GM21515 (cell line): ENCODE measurements around the gene KRT31.
"Not testable (repeated sequence)": the region's sequence is repeated elsewhere in the genome, so short reads cannot be mapped to it uniquely, and the experiment has no call there.

ENCODE experiments used
- ATAC-seq: cut with Tn5 transposase; IDR thresholded peaks from one replicate; pipeline ENCODE4 v1.9.1; 2021; ENCODE audit not compliant: unreplicated experiment

KRT31 gene

DNA sequence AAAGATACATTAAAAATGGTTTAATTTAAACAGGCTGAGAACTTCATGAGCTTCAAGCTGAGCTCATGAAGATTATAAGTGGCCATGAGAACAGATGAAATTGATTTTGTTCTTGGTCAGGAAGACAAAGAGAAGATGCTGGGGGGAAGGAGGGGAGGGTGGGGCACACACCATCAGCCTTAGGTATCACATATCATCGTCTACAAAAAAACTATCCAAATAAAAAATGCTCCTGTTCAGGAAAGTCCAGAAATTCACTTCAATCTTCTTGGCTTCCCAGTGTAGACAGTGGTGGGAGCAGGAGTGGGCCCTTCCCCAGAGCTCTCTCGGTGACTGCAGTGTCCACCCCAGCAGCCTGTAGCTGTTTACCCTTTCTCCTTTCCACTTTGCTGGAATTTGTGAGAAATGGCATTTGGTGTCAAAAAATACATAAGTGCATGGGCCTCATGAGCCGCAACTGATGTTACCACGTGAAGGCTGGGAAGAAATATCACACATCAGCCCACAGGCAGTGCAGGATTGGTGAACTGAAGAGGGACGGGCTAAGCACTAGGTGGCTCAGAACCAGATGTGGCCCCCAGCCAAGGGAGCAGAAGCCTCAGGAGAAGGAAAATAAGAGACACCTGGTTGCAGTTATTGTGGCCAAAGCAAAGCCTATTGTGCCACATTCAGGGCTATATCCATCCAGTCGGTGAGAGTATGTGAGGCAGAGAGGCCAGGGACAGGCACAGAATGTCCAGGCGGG lies 20.9 kb upstream of the KRT31 start:
- ATAC-seq = no peak

DNA sequence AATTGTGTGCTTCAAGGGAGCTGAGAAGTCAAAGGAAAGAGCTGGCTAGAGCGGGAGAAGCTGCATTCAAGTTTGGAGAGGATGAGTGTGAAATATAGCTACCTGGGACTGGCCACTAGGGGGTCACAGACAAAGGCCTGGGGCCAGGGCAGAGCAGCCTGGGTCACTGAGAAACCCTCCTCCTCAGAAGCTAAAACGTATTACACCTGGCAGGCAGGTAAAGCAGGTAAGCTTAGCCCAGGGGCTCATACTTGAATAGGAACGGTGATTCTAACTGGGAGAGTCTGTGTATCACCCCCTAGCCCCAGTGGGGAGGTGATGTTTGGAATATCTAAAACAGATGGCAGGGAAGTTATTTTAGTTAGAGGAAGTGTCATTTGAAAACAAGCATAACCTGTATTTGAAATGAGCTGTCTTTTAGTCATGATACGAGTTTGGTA lies 20.2 kb upstream of the KRT31 start:
- no peak for ATAC-seq

DNA sequence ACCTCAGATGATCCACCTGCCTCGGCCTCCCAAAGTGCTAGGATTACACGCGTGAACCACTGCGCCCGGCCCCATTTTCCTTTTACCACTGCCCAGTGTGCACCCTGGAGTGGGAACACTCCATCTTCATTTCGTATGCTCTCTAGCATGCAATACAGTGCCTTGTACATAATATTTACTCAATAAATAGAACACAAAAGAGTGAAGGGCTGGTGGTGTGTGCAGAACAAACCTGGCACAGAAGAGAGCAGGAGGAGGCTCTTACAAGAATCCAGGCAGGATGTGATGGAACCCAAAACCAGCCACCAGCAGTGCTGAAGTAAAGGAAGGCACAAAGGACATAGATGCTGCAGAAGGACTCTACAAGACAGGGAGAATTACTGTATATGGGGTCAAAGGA lies 19.7 kb upstream of the KRT31 start:
- no peak for ATAC-seq

DNA sequence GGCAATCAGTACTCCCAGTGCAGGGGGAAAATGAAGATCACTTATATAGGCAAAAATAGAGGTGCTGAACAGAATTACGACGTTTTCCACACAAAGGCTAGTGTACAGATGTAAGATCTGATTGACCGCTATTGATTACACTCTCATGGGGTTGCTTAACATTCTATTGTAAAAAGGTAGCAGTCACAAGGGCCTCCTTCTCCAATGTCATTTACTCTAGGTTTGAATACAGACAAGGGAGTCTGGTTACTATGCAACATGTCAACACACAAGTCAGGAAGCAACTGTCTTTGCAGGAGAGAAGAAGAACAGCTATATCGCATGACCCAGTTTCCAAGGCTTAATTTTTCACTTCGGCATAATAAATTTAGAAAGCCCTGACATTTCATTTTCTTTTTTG lies 19.1 kb upstream of the KRT31 start:
- ATAC-seq = no peak

DNA sequence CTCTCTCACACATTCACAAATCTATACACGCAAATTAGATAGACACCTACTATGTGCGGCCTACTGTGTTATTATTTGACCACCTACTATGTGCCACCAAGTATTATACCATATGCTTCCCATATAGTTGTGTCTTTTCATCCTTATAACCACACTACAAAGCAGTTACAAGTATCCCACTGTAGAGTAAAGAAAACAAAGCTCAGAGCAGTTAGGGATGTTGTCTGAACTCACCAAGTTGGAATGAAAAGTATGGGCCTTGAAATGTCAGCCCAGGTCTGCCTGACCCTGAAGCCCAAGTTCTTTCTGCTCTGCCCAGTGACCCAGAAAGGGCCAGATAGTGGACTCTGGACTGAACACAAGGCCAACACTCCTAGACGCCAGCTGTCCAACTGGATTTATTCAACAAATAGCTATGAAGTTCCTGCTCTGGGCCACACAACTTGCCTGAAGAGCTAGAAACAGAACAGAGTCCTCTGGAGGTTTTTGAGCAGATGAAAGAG lies 18.5 kb upstream of the KRT31 start:
- ATAC-seq = no peak

DNA sequence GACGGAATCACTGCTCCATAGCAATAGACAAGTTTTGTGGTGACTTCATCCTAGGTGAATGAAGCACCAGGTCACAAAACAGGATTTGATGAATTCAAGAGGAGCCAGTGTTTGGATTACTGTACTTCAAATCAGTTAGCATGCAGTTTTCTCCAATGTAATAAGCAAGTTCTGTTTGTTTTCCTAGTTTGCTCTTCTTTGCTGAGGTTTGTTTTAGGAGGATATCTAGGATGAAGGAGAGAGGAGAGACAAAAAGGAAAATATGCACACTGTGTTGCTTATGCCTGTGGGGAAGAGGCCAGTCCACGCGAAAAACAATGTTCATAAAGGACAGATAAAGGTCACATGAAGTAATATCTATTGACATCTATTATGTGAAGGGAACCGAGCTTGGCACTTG lies 18.0 kb upstream of the KRT31 start:
- ATAC-seq = no peak

DNA sequence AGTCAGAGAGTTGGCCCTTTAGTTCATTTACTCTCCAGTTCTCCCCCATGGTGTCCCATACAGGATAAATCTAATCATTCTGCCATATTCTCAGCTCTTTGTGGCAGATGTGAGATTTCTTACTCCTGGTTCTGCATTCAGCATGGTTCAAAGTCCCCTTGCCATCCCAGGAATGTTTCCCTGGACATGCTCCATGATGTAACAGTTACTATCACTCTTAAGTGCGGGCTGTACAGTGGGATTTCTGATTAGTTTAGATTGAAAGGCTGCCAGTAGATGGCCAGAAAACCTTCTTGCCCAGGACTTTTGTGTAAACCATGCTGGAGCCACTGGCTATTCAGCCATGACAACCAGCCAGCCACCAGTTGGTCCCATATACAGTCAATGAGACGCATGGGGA lies 16.6 kb upstream of the KRT31 start:
- no peak for ATAC-seq

DNA sequence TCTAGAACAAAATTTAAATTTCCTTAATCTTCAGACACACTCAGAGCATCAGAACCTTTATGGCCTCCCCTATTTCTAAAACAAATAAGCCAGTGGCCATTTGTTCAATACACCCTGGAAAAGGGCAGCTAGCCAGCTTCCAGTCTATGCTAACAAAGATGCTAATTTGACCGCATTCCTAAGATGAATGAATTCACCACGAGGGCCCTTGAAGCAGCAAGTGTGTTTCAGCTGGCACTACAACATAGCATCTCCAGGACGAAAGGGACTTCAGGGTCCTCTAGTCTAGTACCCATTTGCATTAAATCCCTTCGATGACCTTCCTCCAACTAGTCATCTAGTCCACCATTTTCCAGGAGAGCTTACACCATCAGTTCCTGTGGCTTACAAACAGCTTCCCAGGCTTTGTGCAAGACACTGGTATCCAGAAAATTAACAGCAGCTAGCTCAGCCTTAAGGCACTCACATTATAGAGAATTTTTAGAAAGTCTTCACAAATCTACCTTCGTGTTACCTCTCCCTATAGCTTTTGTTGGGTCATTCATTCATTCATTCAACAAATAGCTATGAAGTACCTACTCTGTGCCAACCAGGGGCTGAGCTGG lies 16.0 kb upstream of the KRT31 start:
- ATAC-seq = no peak

DNA sequence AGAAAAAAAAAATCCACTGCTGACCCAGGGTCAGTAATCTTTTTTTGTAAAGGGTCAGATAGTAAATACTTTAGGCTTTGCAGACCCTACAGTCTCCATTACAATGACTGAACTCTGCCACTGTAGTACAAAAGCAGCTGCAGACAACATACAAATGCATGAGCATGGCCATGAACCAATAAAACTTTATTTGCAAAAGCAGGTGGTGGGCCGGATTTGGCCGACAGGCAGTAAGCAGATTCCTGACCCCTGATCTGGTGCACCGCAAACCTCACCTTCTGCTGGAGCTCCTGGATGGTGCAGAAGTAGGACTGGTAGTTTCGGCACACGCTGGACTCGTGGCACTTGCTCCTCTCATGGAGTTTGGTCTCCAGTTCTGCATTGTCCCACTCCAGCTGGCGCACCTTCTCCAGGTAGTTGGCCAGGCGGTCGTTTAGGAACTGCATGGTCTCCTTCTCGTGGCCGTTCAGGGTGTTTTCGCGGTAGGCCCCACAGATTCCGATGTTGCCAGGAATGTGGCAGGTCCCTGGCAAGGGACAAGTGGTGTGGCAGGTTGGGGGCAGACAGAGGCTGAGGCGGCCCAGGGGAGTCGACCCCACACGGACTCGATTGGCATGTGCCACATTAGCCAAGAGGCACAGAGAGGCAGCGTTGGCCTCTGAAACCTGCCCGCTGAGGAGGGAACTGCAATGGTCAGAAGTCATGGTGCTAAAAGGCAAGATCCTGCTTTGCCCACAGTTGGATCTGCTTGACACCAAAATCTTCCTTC lies 13.8 kb upstream of the KRT31 start:
- ATAC-seq = no peak

DNA sequence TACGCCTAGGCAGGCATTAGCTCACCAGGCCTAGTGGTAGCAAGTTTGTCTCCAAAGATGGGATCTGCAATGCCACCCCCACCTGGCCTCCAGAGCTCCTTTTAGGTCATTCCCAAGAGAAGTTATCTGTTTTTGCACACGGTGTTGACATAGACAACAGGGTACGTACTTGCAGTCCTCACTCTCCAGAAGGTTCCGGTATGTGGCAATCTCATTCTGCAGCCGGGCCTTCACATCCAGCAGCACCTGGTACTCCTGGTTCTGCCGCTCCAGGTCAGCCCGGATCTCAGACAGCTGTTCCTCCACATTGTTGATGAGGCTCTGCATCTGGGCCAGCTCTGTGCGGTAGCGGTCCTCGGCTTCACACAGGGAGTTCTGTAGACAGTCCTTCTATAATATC lies 9.8 kb upstream of the KRT31 start:
- no peak for ATAC-seq

DNA sequence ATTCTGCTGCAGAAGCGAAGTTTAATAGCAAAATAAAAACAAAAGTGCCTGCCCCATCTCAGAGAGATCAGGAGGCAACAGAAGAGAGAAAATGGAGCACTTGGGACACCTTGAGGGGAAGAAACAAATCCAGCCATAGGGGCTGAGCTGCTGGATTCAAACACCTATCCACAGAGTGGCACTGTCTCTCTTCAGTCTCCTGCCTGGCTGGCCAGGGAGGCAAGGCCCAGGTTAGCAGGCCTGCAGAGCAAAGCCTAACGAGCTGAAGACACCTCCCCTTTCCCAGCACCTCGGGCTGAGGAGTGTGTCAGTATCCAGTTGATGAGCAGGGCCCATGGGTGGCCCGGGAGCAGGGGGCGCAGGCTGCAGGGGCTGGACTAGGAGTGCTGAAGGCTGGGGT lies 8.8 kb upstream of the KRT31 start:
- no peak for ATAC-seq

DNA sequence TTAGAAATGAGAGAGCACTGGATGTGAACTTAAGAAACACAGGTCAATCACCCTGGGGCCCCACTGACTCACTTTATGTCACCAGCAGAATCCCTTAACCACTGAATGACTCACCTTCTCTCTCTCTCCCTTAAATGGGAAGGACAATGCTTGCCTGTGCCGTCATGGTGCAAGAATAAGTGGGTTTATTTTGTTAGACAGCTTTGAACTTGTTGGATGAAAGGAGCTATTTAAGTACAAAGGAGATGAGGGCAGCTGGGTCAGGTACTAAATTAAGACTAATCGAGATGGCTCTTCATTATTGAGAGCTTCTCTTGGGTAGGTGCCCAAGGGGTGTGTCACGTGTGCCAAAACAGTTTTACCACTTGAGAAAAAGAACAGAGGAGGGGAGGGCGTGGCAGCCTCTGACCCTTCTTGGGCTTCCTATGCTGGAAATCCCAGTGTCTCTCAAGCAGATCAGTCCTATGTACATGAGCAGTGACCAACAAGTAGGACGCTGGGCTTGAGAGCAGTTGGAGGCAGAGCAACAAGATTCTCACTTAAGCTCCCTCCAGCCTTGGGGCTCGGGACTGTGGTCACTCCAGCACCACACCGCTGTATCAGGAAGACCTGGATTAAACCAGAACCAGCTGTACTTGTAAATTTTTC lies 6.7 kb upstream of the KRT31 start:
- no peak for ATAC-seq

DNA sequence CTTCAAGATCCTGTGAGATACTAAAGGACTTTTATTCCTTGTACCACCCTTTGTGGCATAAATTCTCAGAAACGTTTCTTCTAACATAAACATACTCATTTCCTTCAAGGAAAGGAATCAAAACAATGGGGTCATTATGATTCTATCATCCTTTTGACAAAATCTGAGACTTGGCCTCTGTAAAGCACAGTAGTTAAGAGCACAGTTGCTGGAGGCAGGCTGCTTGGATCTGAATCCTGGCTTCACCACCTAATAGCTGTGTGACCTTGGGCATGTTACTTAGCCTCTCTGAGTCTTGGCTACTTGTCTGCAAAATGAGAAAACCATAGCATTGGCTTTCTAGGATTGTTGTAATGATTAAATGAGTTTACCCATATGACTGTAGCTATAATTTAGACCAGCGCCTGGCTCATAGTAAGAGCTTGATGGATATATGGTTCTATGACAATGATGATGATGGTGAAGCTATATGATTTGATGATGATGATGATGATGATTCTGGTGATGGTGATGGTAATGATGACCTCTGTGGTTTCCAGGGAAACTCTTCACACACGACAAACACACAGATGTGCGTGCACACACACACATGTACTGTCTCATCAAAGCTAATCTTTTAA lies 6.1 kb upstream of the KRT31 start:
- ATAC-seq = no peak

DNA sequence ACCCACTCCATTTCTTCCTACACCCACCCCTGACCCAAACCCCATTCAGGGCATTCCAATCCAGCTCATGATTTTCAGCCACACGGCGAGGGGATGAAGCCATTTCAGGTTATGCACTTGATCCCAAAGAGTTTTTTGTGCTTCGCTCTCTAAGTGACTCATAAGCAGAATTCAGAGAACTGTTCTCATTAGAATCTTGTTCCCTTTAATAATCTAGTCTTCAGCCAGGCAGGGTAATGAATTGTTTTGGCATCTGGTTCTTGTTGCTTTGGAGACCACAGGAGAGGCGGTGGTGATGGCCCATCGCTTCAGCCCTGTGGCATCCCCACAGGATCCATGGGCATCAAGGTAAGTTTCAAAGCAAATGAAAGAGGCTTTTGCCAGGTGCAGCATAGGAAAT lies 4.8 kb upstream of the KRT31 start:
- no peak for ATAC-seq

DNA sequence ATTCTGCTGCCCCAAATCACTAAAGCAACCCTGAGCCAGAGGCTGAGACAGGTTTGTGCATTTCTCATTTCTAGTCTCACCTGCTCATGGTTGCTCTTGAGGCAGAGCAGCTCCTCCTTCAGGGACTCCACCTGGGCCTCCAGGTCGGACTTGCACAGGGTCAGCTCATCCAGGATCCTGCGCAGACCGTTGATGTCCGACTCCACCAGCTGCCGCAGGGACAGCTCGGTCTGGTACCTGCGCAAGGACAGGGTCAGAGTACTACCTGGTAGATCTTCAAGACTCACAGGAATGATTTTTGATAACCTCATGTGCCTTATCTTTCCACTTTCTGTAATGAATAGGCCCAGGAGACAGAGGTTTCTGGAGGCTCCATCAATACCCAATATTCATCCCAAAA lies 1.1 kb downstream of the KRT31 start:
- ATAC-seq = no peak

DNA sequence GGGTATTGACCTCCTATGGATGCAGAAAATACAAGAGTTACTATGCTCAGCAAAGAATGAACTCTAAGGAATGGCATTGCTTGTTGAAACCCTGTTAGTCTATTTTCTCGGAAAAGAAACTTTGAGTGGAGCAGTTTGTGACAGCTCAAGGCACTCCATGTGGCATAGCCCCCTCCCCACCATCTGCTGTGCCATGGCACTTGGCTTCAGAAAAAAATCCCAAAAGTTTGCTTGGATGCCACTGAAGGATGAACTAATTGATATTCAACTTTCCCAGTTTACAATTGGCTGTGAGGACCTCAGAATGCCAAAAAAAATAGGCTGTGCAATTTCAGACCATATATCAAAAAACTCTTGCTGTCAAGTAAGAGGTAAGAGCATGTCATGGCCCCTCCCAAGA lies 1.8 kb downstream of the KRT31 start:
- ATAC-seq = no peak

DNA sequence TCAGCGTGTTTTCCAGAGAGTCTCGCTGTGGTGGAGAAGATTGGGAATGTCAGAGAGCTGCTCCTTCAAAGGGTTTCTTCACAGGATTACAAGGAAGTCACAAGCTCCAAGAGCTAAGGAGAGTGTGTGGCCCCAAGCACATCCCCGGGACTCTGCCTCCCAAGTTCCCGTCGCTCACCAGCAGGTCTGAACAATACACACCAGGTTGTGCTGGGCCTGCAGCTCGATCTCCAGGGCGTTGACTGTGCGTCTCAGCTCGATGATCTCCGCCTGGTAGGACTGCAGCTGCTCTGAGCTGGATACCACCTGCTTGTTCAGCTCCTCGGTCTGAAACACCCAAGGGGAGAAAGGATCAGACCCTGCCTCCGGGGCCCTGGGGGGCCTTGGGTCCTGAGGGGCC lies 2.4 kb downstream of the KRT31 start:
- not testable (repeated sequence) for ATAC-seq

DNA sequence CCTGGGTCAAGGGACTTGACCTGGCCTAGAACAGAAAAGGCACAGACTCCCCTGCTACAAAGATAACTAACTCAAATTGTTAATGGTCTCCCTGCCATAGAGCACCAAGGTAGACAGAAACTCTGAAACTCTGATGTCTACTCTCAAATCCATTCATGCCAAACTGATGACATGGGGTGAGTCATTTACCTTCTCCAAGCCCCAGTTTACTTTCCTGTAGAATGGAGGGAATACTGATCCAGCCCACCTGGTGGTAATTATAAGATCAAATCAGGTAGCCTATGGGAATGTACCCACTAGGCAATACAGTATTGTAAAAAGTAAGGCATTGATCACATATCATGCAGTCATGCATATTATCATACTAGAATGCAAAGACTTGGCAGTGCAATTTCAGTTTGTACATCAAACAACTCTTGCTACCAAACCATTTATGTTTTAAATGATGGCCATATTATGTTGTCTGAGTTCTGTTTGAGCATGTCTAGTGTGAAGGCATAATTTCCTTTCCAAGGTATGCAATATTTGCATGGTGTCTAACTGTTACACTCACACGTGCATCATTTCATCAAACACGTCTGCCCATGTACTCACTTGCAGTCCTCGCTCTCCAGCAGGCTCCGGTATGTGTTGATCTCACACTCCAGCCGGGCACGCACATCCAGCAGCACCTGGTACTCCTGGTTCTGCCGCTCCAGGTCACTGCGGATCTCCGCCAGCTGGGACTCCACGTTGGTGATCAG lies 3.0 kb downstream of the KRT31 start:
- no peak for ATAC-seq

DNA sequence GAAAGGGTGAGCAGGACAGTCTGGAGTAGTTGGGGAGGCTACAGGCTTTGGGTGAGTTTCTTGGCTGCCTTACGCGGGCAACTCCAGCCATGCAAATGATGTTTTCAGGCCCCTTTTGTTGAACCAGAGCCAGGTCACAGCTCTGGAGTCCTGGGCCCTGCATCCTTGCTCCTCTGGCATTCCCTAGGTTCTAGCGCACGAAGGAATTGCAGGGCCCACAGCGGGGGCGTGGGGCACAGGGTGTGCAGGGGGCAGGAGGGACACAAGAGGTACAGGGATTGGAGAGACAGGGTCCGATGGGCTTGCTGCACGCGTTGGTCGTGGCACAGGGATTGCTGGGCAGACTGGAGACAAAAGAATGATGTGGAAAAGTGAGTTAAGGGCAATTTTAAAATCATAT lies 3.6 kb downstream of the KRT31 start:
- no peak for ATAC-seq

DNA sequence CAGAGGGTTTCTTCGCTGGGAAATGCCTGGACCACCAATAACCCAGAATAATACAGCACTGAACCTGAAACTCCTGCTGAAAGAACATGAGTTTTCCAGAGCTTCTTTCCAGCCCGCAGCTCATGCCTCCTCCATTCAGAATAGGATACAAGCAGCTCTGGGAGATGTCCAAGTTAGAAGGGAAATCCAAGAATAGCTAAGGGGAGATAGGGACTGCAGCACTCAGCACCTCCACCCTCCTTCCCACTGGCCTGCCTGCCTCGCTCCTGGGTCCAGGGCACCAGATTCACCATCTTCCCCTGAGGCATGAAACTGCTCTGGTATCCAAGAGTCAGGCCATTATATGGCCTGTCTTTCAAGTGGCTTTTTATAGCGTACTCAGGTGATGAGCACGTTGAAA lies 4.1 kb downstream of the KRT31 start:
- ATAC-seq = no peak
